Fibroblast of skin of left biceps (primary cell): ENCODE measurements around the gene UPF2.

ENCODE experiments used
- DNase-seq, 2 experiments: peaks; one replicate each; pipeline ENCODE4 v3.0.0-alpha.2; 2013; ENCODE audit warnings: low read depth in 2 of 2

The UPF2 gene

DNA sequence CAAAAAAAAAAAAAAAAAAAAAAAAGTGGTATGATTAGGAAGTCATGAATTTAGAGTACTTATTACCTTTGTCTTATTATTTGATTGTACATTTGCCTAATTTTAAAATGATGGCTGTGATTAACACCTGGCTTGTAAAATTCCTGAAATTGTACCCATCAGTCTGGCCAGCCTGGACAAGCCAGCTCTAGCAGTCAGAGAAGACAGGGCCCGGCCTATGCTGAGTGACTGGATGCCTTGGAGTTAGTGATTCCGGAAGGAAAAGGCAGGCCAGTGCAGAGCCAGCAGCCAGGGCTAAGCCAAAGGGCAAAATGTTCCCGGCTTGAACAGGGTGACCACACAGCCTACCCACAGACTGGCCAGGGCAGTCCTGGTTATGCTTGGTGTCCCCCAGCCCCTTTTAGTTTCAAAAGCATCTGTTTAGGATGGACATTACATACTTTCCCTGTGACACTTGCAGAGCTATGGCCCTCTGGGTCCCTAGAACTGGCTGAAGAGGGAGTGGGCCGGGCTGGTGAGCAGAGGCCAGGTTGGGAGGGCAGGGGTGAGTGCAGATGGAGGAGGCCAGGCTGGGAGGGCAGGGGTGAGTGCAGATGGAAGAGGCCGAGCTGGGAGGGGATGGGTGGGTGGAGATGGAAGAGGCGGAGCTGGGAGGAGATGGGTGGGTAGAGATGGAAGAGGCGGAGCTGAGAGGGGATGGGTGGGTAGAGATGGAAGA is 157.7 kb downstream of the UPF2 start:
- no peak for DNase-seq

DNA sequence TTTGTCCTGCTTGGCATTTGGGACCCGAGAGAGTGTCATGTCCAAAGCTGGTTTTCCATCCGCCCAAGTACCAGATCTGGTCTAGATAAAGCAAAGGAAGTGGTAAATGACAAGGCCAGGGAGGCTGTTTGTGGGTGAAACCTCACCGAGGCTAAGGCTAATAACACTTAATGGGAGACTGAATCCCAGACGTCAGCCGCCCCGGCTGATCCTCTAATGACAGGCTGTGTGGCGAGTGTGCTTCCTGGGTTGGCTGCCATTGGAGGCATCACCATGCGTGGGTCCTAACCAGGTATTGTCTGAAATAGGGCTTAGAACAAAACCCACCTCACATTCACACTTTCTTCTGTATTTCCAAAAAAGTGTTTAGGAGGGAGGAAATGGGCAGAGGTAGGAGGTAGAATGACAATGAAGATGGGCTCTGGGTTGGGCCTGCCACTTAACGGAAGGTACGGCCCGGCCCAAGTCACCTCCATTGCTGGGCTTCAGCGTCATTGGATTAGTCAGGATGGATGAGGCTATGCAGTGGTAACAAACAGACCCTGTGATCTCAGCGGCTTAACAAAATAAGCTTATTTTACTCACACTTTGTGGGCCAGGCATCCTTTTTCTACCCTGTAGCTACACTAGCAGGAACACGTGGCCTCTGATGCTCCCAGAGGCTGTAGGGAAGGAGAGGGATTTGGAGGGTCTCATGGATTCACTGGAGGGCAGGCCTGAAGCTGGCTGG is 159.8 kb downstream of the UPF2 start:
- DNase-seq: no peak

GRCh38 chr10:11881477-11882417 is 160.9 kb downstream of the UPF2 start:
- DNase-seq: no peak

- DNase-seq: no peak
Measured at GRCh38 chr10:11881030-11881476, 161.6 kb downstream of the UPF2 start.

DNA sequence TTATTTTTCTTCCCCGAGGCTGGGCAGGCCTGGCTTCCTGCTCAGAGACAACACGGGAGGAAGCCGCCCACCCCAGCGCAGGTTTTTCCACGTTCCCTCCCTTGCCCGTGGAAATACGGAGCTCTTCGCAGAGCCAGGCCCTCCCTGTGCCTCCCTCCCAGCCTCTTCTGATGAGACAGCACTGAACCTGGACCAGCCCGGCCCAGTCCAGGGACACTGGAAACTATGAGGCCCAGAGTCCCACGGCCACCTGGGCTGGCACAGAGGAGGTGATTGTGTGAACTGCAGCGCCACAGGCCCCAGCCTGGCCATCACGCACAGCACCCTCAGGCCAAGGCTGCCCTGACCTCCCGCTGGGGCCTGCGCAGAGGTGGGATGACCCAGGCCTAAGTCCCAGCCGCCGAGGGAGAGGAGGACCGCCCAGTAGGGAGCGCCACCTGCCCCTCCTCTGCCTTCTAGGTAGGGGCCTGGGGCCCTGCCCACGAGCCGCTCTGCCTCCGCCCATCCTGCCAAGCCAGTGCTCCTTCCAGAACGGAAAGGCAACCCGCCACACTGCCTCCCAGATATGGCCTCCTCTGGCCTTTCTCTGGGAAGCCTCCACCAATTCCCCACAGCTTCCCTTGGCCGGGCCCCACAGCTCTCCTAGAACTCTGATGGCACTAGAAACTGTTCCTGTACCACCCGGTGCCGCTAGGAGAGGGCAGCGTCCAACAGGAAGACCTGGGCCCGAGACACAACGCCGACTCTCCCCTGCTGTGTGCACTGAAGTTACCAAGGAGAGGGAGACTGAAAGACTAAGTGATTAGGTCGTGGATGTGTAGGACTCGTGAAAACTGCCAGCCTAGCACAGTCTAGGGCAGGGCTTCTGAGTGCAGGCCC is 162.2 kb downstream of the UPF2 start:
- DNase-seq: no peak

DNA sequence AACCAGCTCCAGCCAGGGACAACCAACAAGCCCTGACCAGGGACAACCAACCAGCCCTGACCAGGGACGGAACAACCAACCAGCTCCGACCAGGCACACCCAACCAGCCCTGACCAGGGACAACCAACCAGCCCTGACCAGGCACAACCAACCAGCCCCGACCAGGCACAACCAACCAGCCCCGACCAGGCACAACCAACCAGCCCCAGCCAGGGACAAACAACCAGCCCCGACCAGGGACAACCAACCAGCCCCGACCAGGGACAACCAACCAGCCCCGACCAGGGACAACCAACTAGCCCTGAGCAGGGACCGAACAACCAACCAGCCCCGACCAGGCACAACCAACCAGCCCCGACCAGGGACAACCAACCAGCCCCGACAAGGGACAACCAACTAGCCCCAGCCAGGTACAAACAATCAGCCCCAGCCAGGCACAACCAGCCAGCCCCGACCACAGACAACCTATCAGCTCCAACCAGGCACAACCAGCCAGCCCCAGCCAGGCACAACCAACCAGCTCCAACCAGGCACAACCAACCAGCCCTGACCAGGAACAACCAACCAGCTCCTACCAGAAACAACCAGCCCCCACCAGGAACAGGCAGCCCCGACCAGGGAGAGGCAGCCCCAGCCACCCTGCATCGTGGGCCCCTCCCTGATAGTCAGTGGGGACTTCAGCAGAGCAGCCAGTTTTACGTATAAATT is 163.1 kb downstream of the UPF2 start:
- DNase-seq: no peak

GRCh38 chr10:11878776-11879175 is 163.8 kb downstream of the UPF2 start:
- no peak for DNase-seq

GRCh38 chr10:11877591-11877905 is 165.1 kb downstream of the UPF2 start:
- DNase-seq: no peak

DNA sequence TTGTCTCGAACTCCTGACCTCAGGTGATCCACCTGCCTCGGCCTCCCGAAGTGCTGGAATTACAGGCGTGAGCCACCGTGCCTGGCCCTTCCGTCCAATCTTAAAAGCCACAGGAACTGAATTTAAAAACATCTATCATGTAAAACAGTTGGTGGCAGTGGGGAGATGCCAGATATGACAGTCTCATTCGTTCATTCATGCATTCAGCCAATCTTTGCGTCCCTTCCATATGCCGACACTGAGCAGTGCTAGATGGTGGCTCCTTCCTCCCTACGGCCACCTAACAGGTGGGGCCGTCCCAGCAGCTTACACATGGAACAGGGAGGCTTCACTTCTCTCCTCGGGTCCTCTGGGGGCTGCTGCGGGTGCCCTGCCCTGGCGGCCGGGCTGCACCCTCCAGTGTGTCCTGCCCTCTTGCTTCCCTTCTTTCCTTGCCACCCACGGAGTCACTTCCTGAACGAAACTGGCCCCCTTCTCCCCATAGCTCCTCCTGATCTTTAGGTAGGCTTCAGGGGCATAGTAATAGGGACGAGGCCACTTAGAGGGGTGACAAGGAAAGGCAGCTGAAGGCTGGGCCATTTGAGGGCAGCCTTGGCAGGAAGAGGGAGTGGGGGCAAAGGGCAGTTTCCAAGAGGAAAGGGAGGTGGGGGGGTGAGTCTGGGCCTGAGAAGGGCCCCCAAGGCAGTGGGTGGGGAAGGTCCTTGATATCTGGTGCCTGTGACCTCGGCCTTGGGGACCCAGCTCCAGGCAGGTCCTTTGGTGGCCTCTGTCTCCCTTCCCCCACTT is 165.6 kb downstream of the UPF2 start:
- DNase-seq: no peak

GRCh38 chr10:11876324-11876723 is 166.3 kb downstream of the UPF2 start:
- DNase-seq: no peak

DNA sequence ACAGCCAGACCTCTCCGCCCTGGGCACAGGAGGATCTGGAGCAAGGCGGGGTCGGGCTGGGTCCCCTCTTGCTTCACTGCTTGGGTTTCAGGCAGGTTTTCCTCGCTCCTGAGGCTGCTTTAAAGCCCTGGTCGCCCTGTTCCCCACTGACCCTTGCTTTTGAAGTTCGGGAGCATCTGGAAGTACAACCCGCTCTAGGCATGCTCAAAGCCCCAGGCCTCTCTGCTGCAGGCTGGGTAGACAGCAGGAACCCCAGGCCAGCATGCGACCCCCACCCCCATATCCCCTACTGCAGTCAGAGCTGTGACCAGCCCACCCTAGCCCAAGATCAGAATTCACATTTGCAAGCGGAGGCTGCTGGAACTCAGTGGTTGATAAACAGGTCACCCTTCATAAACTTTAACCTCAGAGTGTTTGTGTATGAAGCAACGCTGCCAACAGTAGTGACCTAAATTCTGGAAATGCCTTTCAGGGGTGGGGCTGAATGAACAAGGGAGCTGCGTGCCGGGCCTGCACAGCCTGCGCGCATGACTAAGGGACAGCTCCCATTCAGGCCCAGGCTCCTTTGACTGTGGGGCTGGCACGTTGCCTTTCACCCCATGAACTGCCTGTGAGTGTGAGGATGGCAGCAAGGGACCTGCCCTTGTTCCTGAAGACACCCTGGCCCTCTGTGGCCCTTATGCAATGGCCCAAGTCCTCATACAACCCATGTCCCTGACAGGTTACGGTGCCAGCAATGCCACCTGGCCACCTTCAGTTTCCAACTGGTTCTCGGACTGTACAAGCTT is 166.9 kb downstream of the UPF2 start:
- peak; percentile 5 to 6 for DNase-seq

- peak in 1 of 2 experiments; percentile 4 for DNase-seq
Measured at GRCh38 chr10:11874568-11875493, 167.8 kb downstream of the UPF2 start.

- no peak for DNase-seq
Measured at GRCh38 chr10:11871466-11871865, 171.1 kb downstream of the UPF2 start.

- no peak for DNase-seq
Measured at GRCh38 chr10:11870900-11871400, 171.7 kb downstream of the UPF2 start.

DNA sequence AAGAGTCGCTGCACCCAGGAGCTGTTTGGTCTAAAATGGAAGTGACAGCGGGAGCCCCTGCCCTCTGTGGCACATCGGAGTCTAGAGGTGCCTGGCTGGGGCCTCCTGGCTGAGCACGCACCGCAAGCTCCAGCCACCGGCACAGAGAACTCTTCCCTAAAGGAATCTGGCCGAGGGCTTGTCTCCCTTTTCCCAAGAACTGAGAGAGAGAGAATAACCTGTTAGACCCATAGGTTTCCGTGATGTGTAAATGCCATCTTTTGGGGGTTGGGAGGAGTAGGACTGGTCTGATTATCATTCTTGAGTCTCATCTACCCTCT is 172.2 kb downstream of the UPF2 start:
- no peak for DNase-seq
